Neural cell (in vitro differentiated cells): Measurements from ENCODE around the gene UFD1. TPM values are rescaled to one million over a fixed set of nuclear protein-coding genes. Genes with fewer than 3 reads are reported as not detected.

Experiments used
- H2AFZ ChIP-seq: fragments of 200-600, 300-800 bp; sonication (generic), shearing (Covaris generic); 2 replicates; pipeline ENCODE4 v1.6.0; 2014; ENCODE audit warnings: low read depth, mild to moderate bottlenecking, antibody characterized with exemption, low read length, moderate library complexity
- H3F3A ChIP-seq: fragments of 200-600 bp; shearing (Covaris generic); 2 replicates; pipeline ENCODE4 v1.6.1; 2016; ENCODE audit warnings: mild to moderate bottlenecking, moderate library complexity, mixed read lengths, antibody characterized with exemption, low read length; ENCODE audit not compliant: insufficient read depth, poor library complexity, severe bottlenecking
- H3K27ac ChIP-seq: fragments of 200-600, 300-800 bp; sonication (generic), shearing (Covaris generic); 2 replicates; pipeline ENCODE4 v1.5.1; 2014; ENCODE audit warnings: mild to moderate bottlenecking, low read length, moderate library complexity
- H3K27me3 ChIP-seq: fragments of 300-800, 200-600 bp; sonication (generic), shearing (Covaris generic); 2 replicates; pipeline ENCODE4 v1.6.0; 2014; ENCODE audit warnings: mild to moderate bottlenecking, low read depth, low read length, moderate library complexity; ENCODE audit not compliant: insufficient read depth
- H3K36me3 ChIP-seq: fragments of 300-800, 200-600 bp; sonication (generic), shearing (Covaris generic); 2 replicates; pipeline ENCODE4 v1.5.1; 2014; ENCODE audit warnings: mild to moderate bottlenecking, antibody characterized with exemption, low read length, moderate library complexity; ENCODE audit not compliant: insufficient read depth
- H3K4me2 ChIP-seq: fragments of 300-800, 200-600 bp; sonication (generic), shearing (Covaris generic); 2 replicates; pipeline ENCODE4 v1.6.0; 2014; ENCODE audit warnings: mild to moderate bottlenecking, low read length
- H3K4me3 ChIP-seq: fragments of 300-800, 200-600 bp; sonication (generic), shearing (Covaris generic); 2 replicates; pipeline ENCODE4 v1.5.1; 2014; ENCODE audit warnings: mild to moderate bottlenecking, low read length, moderate library complexity
- H3K79me2 ChIP-seq: fragments of 200-600 bp; shearing (Covaris generic); replicated peaks from 2 replicates; pipeline ENCODE4 v1.6.0; 2014; ENCODE audit warnings: mild to moderate bottlenecking, low read length, moderate library complexity; ENCODE audit not compliant: insufficient read depth
- H3K9ac ChIP-seq: fragments of 300-800, 200-600 bp; sonication (generic), shearing (Covaris generic); 2 replicates; pipeline ENCODE4 v1.6.1; 2016; ENCODE audit warnings: mild to moderate bottlenecking, low read length, mixed read lengths
- H3K9me2 ChIP-seq: fragments of 200-600 bp; shearing (Covaris generic); 2 replicates; pipeline ENCODE4 v1.6.1; 2016; ENCODE audit warnings: mild to moderate bottlenecking, low read length, mixed read lengths; ENCODE audit not compliant: insufficient read depth
- H3K9me3 ChIP-seq: fragments of 200-600, 300-800 bp; sonication (generic), shearing (Covaris generic); 2 replicates; pipeline ENCODE4 v1.6.1; 2016; ENCODE audit warnings: mild to moderate bottlenecking, mixed run types, low read length, moderate library complexity, mixed read lengths
- H4K20me1 ChIP-seq: fragments of 200-600 bp; shearing (Covaris generic); 2 replicates; pipeline ENCODE4 v1.6.1; 2016; ENCODE audit warnings: mild to moderate bottlenecking, mixed run types; ENCODE audit not compliant: insufficient read depth
- CTCF ChIP-seq: fragments of 450-650 bp; IDR thresholded peaks from 2 replicates; pipeline ENCODE4 v1.5.1; 2014; ENCODE audit warnings: antibody characterized with exemption, mild to moderate bottlenecking, moderate library complexity; ENCODE audit not compliant: poor library complexity, severe bottlenecking
- EP300 ChIP-seq: fragments of 450-650 bp; conservative IDR thresholded peaks from 2 replicates; pipeline ENCODE4 v1.6.1; 2014; ENCODE audit warnings: antibody characterized with exemption, mild to moderate bottlenecking, moderate library complexity; ENCODE audit not compliant: poor library complexity, severe bottlenecking
- EZH2 ChIP-seq: fragments of 200-600, 300-800 bp; shearing (Covaris generic), sonication (generic); IDR thresholded peaks from 2 replicates; pipeline ENCODE4 v1.6.1; 2014; ENCODE audit warnings: antibody characterized with exemption, low read length, borderline replicate concordance, mild to moderate bottlenecking; ENCODE audit not compliant: insufficient read depth, poor library complexity, severe bottlenecking
- MXI1 ChIP-seq: fragments of 450-650 bp; conservative IDR thresholded peaks from 2 replicates; pipeline ENCODE4 v1.6.1; 2014; ENCODE audit warnings: antibody characterized with exemption, mild to moderate bottlenecking; ENCODE audit not compliant: poor library complexity, severe bottlenecking
- POLR2AphosphoS5 ChIP-seq: IDR thresholded peaks from 2 replicates; pipeline ENCODE4 v1.6.1; 2012
- RAD21 ChIP-seq: fragments of 450-650 bp; conservative IDR thresholded peaks from 2 replicates; pipeline ENCODE4 v1.6.1; 2014; ENCODE audit warnings: antibody characterized with exemption, mild to moderate bottlenecking, moderate library complexity
- REST ChIP-seq: IDR thresholded peaks from 2 replicates; pipeline ENCODE4 v1.6.1; 2012; ENCODE audit warnings: borderline replicate concordance
- SMC3 ChIP-seq: fragments of 450-650 bp; conservative IDR thresholded peaks from 2 replicates; pipeline ENCODE4 v1.6.1; 2014; ENCODE audit warnings: antibody characterized with exemption, mild to moderate bottlenecking, moderate library complexity; ENCODE audit not compliant: poor library complexity
- TAF1 ChIP-seq: IDR thresholded peaks from 2 replicates; pipeline ENCODE4 v1.6.1; 2012; ENCODE audit warnings: low read depth
- polyA plus RNA-seq: library from polyadenylated mRNA; depleted of rRNA; stranded (reverse); fragments of >200 nt; gene quantifications from 2 replicates; pipeline ENCODE4 v1.2.3, GENCODE V29; 2014

Gene UFD1
- polyA plus RNA-seq, 1 donor from 2014 or later: 56.9 TPM

GRCh38 chr22:19523240-19524169, 44.5 kb upstream of the UFD1 start:
- TF ChIP-seq SMC3 (no peak), POLR2AphosphoS5 (peak; percentile 16), REST (no peak), MXI1 (peak; percentile 41), CTCF (peak; percentile 38), EZH2 (peak; percentile 84)

GRCh38 chr22:19522881-19523239, 43.9 kb upstream of the UFD1 start:
- no peaks in the 10 kb centered on the region for H3K9me2 ChIP-seq
- no peak overlapping the region for H3K9ac ChIP-seq
- TF ChIP-seq RAD21 (no peak), EZH2 (no peak), MXI1 (no peak), TAF1 (no peak), CTCF (no peak), REST (no peak), EP300 (no peak), SMC3 (no peak), POLR2AphosphoS5 (no peak)
- no peaks in the 10 kb centered on the region for H3F3A ChIP-seq
- H3K9me3 ChIP-seq: no peaks in the 10 kb centered on the region
- H4K20me1 ChIP-seq: no peaks in the 10 kb centered on the region
- no peak overlapping the region for H3K4me2 ChIP-seq
- H3K27me3 ChIP-seq: peaks cover 45% of the 10 kb centered on the region
- peak overlapping the region; percentile 67 for H3K4me3 ChIP-seq
- no peak overlapping the region for H3K27ac ChIP-seq
- no peaks in the 10 kb centered on the region for H3K79me2 ChIP-seq
- no peak overlapping the region for H2AFZ ChIP-seq
- H3K36me3 ChIP-seq: no peaks in the 10 kb centered on the region

More at GRCh38 chr22:19523240-19524169, 44.5 kb upstream of the UFD1 start:
- H3F3A ChIP-seq: no peaks in the 10 kb centered on the region
- peak overlapping the region; percentile 2 for H2AFZ ChIP-seq
- no peak overlapping the region for H3K27ac ChIP-seq
- H3K79me2 ChIP-seq: no peaks in the 10 kb centered on the region
- no peak overlapping the region for H3K9ac ChIP-seq
- peak overlapping the region; percentile 67 for H3K4me3 ChIP-seq
- H3K9me3 ChIP-seq: no peaks in the 10 kb centered on the region
- H3K36me3 ChIP-seq: no peaks in the 10 kb centered on the region
- no peaks in the 10 kb centered on the region for H3K9me2 ChIP-seq
- H3K4me2 ChIP-seq: no peak overlapping the region
- no peaks in the 10 kb centered on the region for H4K20me1 ChIP-seq
- peaks cover 45% of the 10 kb centered on the region for H3K27me3 ChIP-seq
